Endothelial cell of umbilical vein (primary cell): ENCODE measurements around the gene HDAC4. TPM values are rescaled to one million over a fixed set of nuclear protein-coding genes. Genes with fewer than 3 reads are reported as not detected.

Experiments used
- BruUV-seq: library from RNA; stranded (reverse); fragments of 400-500 nt; replicated peaks from 2 replicates; lab custom pipeline; 2021; lab: Mats Ljungman, UMichigan
- CTCF ChIA-PET: fragments of 300-600, 350-600 bp; sonication (Branson Sonifier 250); formaldehyde crosslinking; loops from one replicate; lab custom pipeline; 2021; ENCODE audit warnings: antibody characterized with exemption, inconsistent platforms; lab: Charles Lee
- POLR2A ChIA-PET: fragments of 300-600, 350-600 bp; sonication (Branson Sonifier 250); formaldehyde crosslinking; loops from one replicate; lab custom pipeline; 2021; ENCODE audit warnings: antibody characterized with exemption, inconsistent platforms; lab: Charles Lee
- DNase-seq: peaks from one replicate; pipeline ENCODE4 v3.0.0-alpha.2; 2011; ENCODE audit warnings: low read depth, low spot score
- FAIRE-seq: peaks from 2 replicates; lab custom pipeline; 2011; peaks lifted over from hg19 to GRCh38; lab: Jason Lieb, UNC
- H2AFZ ChIP-seq: 2 replicates; pipeline ENCODE4 v1.6.0; 2012; ENCODE audit warnings: low read depth, low read length, control low read depth, inconsistent platforms
- H3K27ac ChIP-seq: 2 replicates; pipeline ENCODE4 v1.5.1; 2011; ENCODE audit warnings: low read depth, mild to moderate bottlenecking, control low read depth, low read length, moderate library complexity; ENCODE audit not compliant: insufficient read depth
- H3K27me3 ChIP-seq, 2 experiments: 2 replicates each; pipeline versions ENCODE4 v1.6.0 to v1.6.1; 2011; ENCODE audit warnings: low read length in 2 of 2, mixed read lengths in 1 of 2; ENCODE audit not compliant: control insufficient read depth in 2 of 2, insufficient read depth in 2 of 2
- H3K36me3 ChIP-seq, 2 experiments: 2 replicates in 1 of 2; 3 replicates in 1 of 2; pipeline ENCODE4 v1.5.1; 2011; ENCODE audit warnings: low read length in 2 of 2, mild to moderate bottlenecking in 1 of 2, moderate library complexity in 1 of 2; ENCODE audit not compliant: control insufficient read depth in 2 of 2, insufficient read depth in 2 of 2; ENCODE audit errors: extremely low read depth in 1 of 2
- H3K4me1 ChIP-seq: 3 replicates; pipeline ENCODE4 v1.5.1; 2011; ENCODE audit warnings: mild to moderate bottlenecking, low read length; ENCODE audit not compliant: control insufficient read depth, insufficient read depth; ENCODE audit errors: extremely low read depth
- H3K4me2 ChIP-seq: 2 replicates; pipeline ENCODE4 v1.6.1; 2011; ENCODE audit warnings: low read length, control low read depth, mixed read lengths; ENCODE audit not compliant: insufficient read depth
- H3K4me3 ChIP-seq, 3 experiments: fragments of 200-600 bp in 1 of 3; sonication (generic), shearing (Covaris generic) in 1 of 3; replicated peaks in 1 of 3; 2 replicates each; pipeline ENCODE4 v1.5.1; 2011 to 2016; ENCODE audit warnings: control low read depth in 3 of 3, low read length in 3 of 3, mild to moderate bottlenecking in 2 of 3, inconsistent platforms in 1 of 3, low read depth in 1 of 3, moderate library complexity in 1 of 3; ENCODE audit not compliant: insufficient read depth in 1 of 3
- H3K79me2 ChIP-seq: 2 replicates; pipeline ENCODE4 v1.6.0; 2012; ENCODE audit warnings: low read length, inconsistent platforms; ENCODE audit not compliant: control insufficient read depth, insufficient read depth
- H3K9ac ChIP-seq: replicated peaks from 2 replicates; pipeline ENCODE3; 2011; ENCODE audit warnings: low read length, control low read depth; ENCODE audit not compliant: insufficient read depth; ENCODE audit errors: extremely low read depth
- H3K9me1 ChIP-seq: replicated peaks from 3 replicates; pipeline ENCODE4 v1.6.0; 2011; ENCODE audit warnings: mild to moderate bottlenecking, low read length; ENCODE audit not compliant: control insufficient read depth, insufficient read depth; ENCODE audit errors: extremely low read depth
- H3K9me3 ChIP-seq: replicated peaks from 2 replicates; pipeline ENCODE4 v1.5.1; 2012; ENCODE audit warnings: low read length, inconsistent platforms; ENCODE audit not compliant: control insufficient read depth, insufficient read depth
- H4K20me1 ChIP-seq: replicated peaks from 2 replicates; pipeline ENCODE3; 2011; ENCODE audit warnings: mild to moderate bottlenecking, low read length; ENCODE audit not compliant: control insufficient read depth, insufficient read depth; ENCODE audit errors: extremely low read depth
- CTCF ChIP-seq, 2 donors: IDR thresholded peaks; 1 replicate in 1 of 2; 2 replicates in 1 of 2; pipeline ENCODE4 v1.5.1; 2011; ENCODE audit warnings: low read length in 2 of 2, mild to moderate bottlenecking in 2 of 2, moderate library complexity in 2 of 2, control low read depth in 1 of 2, inconsistent platforms in 1 of 2, low read depth in 1 of 2; ENCODE audit not compliant: insufficient read depth in 1 of 2; ENCODE audit errors: extremely low read depth in 1 of 2
- EZH2 ChIP-seq: IDR thresholded peaks from 2 replicates; pipeline ENCODE4 v1.6.1; 2012; ENCODE audit warnings: borderline replicate concordance, low read depth, mild to moderate bottlenecking, moderate library complexity, low read length, inconsistent platforms; ENCODE audit not compliant: severe bottlenecking
- FOS ChIP-seq: IDR thresholded peaks from 2 replicates; pipeline ENCODE4 v1.6.1; 2011; ENCODE audit warnings: mild to moderate bottlenecking, low read length, moderate library complexity, borderline replicate concordance; ENCODE audit not compliant: insufficient read depth
- GATA2 ChIP-seq: IDR thresholded peaks from 2 replicates; pipeline ENCODE4 v1.7.0; 2011; ENCODE audit warnings: low read depth, mild to moderate bottlenecking, moderate library complexity, mixed read lengths, low read length; ENCODE audit not compliant: insufficient read length, insufficient read depth
- JUN ChIP-seq: IDR thresholded peaks from 2 replicates; pipeline ENCODE4 v1.6.1; 2011; ENCODE audit warnings: borderline replicate concordance, low read depth; ENCODE audit not compliant: insufficient read length, insufficient read depth
- MYC ChIP-seq: IDR thresholded peaks from one replicate; pipeline ENCODE4 v1.6.1; 2011; ENCODE audit warnings: mild to moderate bottlenecking, low read depth, low read length
- POLR2A ChIP-seq: IDR thresholded peaks from 2 replicates; pipeline ENCODE4 v1.6.1; 2012; ENCODE audit warnings: low read depth, mild to moderate bottlenecking, control low read depth, low read length
- POLR2AphosphoS5 ChIP-seq: IDR thresholded peaks from 2 replicates; pipeline ENCODE4 v1.6.1; 2012; ENCODE audit warnings: low read depth, mild to moderate bottlenecking, control low read depth, low read length, moderate library complexity; ENCODE audit not compliant: insufficient read depth
- dilution Hi-C: fragments of 300-500 bp; cut with MboI; formaldehyde crosslinking; loops from one replicate; pipeline ENCODE4 v1.15.0; 2019; ENCODE audit warnings: low sequenced_read_pairs; ENCODE audit not compliant: extremely low pct_ligation_motif_present
- intact Hi-C: fragments of 100-400 bp; cut with micrococcal nuclease; formaldehyde crosslinking; loops from one replicate; pipeline ENCODE4 v1.10.0; 2022
- polyA plus RNA-seq, 4 experiments: library from polyadenylated mRNA; depleted of rRNA in 3 of 4; stranded (reverse) in 3 of 4; unstranded in 1 of 4; fragments of >200 nt; gene quantifications; 2 replicates each; pipeline versions ENCODE4 v1.2.1 to v1.2.3, GENCODE V29; 2011 to 2012; ENCODE audit warnings: missing spikeins in 1 of 4
- total RNA-seq: library from RNA; stranded (reverse); gene quantifications from 2 replicates; pipeline ENCODE4 v1.2.3, GENCODE V29; 2021
- TF ChIP-seq, protein P1 (sequence below): IDR thresholded peaks from 2 replicates; pipeline ENCODE4 v1.6.1; 2011; ENCODE audit not compliant: insufficient read depth, insufficient read length

The HDAC4 gene
- total and polyA plus RNA-seq, 2 donors (not counting 3 experiments of a cell fraction or from before 2014, with no cell fraction given): 13.4 to 33.0 TPM

- Histone ChIP-seq H3K36me3 (no peaks in the 10 kb centered on the region), H4K20me1 (no peaks in the 10 kb centered on the region), H3K4me3 (no peak overlapping the region), H3K9ac (no peak overlapping the region), H3K9me3 (no peaks in the 10 kb centered on the region), H3K4me2 (no peak overlapping the region), H3K27ac (no peak overlapping the region), H3K4me1 (no peaks in the 10 kb centered on the region), H3K27me3 (no peaks in the 10 kb centered on the region), H3K9me1 (no peaks in the 10 kb centered on the region), H3K79me2 (no peaks in the 10 kb centered on the region), H2AFZ (no peak overlapping the region)
- no TSS peak for BruUV-seq
- TF ChIP-seq POLR2A: no peak
- TF ChIP-seq, protein P1, sequence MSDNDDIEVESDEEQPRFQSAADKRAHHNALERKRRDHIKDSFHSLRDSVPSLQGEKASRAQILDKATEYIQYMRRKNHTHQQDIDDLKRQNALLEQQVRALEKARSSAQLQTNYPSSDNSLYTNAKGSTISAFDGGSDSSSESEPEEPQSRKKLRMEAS: no peak
- no peak for TF ChIP-seq POLR2AphosphoS5
- no peak for TF ChIP-seq EZH2
- no peak for TF ChIP-seq FOS
- no peak for TF ChIP-seq MYC
- TF ChIP-seq CTCF (IDR thresholded peaks at IDR 0.05; ENCODE audit: extremely low read depth in 1 of 2, insufficient read depth in 1 of 2, low read depth in 1 of 2, low read length in 2 of 2): no peak
- no peak for TF ChIP-seq GATA2
- TF ChIP-seq JUN: no peak
- no peak for FAIRE-seq
- intact Hi-C loops: no loop called here
- CTCF ChIA-PET: no interaction called here
- DNase-seq: no peak
- POLR2A ChIA-PET: no interaction called here
- dilution Hi-C loops: no loop called here
Measured at GRCh38 chr2:239302083-239302807, 98.6 kb downstream of the HDAC4 start.
